Natural killer cell (primary cell): Measurements from ENCODE around the gene CR1. TPM values are rescaled to one million over a fixed set of nuclear protein-coding genes. Genes with fewer than 3 reads are reported as not detected.

Source experiments
- ATAC-seq, 3 donors: fragments of 150-1000 bp in 2 of 3; fragments of 200-7000 bp in 1 of 3; cut with Tn5 transposase; 1 replicate in 1 of 3; 2 replicates in 2 of 3; pipeline ENCODE4 v1.10.0; 2021; ENCODE audit warnings: mild to moderate bottlenecking in 2 of 3, moderate library complexity in 2 of 3
- DNase-seq, 2 donors: peaks; one replicate each; pipeline versions ENCODE4 v3.0.0 to v3.0.0-alpha.2; 2013 to 2021; ENCODE audit warnings: mixed read lengths in 1 of 2
- H3K27ac ChIP-seq: one replicate; pipeline ENCODE4 v1.5.1; 2013; ENCODE audit warnings: mild to moderate bottlenecking, low read length
- H3K27me3 ChIP-seq: one replicate; pipeline ENCODE4 v1.6.1; 2013; ENCODE audit warnings: low read length; ENCODE audit not compliant: control insufficient read depth, insufficient read depth
- H3K36me3 ChIP-seq: one replicate; pipeline ENCODE4 v1.6.1; 2013; ENCODE audit warnings: low read length; ENCODE audit not compliant: control insufficient read depth, insufficient read depth
- H3K4me1 ChIP-seq: one replicate; pipeline ENCODE4 v1.6.1; 2013; ENCODE audit warnings: low read length; ENCODE audit not compliant: control insufficient read depth, insufficient read depth
- H3K4me3 ChIP-seq: one replicate; pipeline ENCODE4 v1.5.1; 2013; ENCODE audit warnings: low read length
- H3K9me3 ChIP-seq: one replicate; pipeline ENCODE4 v1.6.1; 2013; ENCODE audit warnings: low read length; ENCODE audit not compliant: control insufficient read depth, insufficient read depth
- H3K27ac Mint-ChIP-seq, 2 donors: one replicate each; pipeline ENCODE4 v1.8.0; 2022; ENCODE audit warnings: mild to moderate bottlenecking in 2 of 2, mixed read lengths in 2 of 2, moderate library complexity in 1 of 2
- H3K27me3 Mint-ChIP-seq, 2 donors: one replicate each; pipeline ENCODE4 v1.8.0; 2022; ENCODE audit warnings: low read depth in 2 of 2, mixed read lengths in 2 of 2
- H3K36me3 Mint-ChIP-seq: one replicate; pipeline ENCODE4 v1.8.0; 2022; ENCODE audit warnings: mixed read lengths
- H3K4me1 Mint-ChIP-seq, 2 donors: one replicate each; pipeline ENCODE4 v1.8.0; 2022; ENCODE audit warnings: mixed read lengths in 2 of 2
- H3K4me3 Mint-ChIP-seq: one replicate; pipeline ENCODE4 v1.8.0; 2022; ENCODE audit warnings: mild to moderate bottlenecking, moderate library complexity, mixed read lengths
- H3K9me3 Mint-ChIP-seq, 2 donors: one replicate each; pipeline ENCODE4 v1.8.0; 2022; ENCODE audit warnings: mixed read lengths in 2 of 2
- WGBS: methylation state at CpG from one replicate; pipeline ENCODE4 v1.1.7; 2013; ENCODE audit warnings: missing lambda C conversion rate; ENCODE audit not compliant: insufficient coverage; 5-methylcytosine and 5-hydroxymethylcytosine counted together
- intact Hi-C: fragments of 100-400 bp; cut with micrococcal nuclease; formaldehyde crosslinking; loops from one replicate; pipeline ENCODE4 v1.14.2; 2022
- total RNA-seq, 4 donors: library from RNA; stranded (reverse); fragments of 120-200 nt in 1 of 4; gene quantifications; one replicate each; pipeline versions ENCODE4 v1.2.3 to v1.2.4, GENCODE V29; 2013 to 2022
- TF ChIP-seq, protein P1 (sequence below): fragments of 200-600 bp; IDR thresholded peaks from one replicate; pipeline ENCODE4 v1.8.0; 2022; ENCODE audit warnings: antibody characterized with exemption

The CR1 gene
- total RNA-seq, 3 donors from 2014 or later (not counting 1 experiment from before 2014, with no cell fraction given) = 1.5 to 39.4 (median 2.6) TPM

- 90% methylated on average over 4 of the region's 5 CpGs for WGBS
- DNase-seq = no peak
These were observed 152.6 kb downstream of the CR1 start for GRCh38 chr1:207648334-207649209.

DNA sequence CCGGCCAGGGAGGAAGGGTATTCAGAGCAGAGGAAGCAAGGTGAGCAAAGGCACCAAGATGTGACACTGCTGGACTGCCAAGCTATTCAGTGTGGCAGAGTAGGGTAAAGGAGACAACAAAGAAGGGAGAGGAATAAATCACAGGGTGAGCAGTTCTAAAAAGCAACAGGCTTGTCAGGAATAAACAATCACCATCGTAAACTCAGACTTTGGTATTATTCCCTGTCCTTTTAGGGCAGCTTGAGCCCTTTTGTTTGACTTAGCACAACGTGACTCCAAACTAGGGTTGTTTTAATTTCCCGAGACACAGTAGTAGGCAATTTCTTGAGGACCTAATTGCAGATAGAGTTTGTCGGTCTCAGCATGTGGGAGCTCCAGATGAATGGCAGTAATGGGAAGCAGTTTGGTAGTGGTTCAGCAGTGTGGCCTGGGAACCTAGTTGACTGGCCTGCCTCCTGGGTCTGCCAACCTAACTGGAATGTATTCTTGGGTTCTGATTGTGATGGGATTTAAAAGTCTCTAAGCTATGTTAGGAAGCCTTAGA is 153.3 kb downstream of the CR1 start:
- no peak overlapping the region for H3K4me3 ChIP-seq
- ATAC-seq (no peak), DNase-seq (no peak)
- no peaks in the 10 kb centered on the region for H3K36me3 ChIP-seq
- no peaks in the 10 kb centered on the region for H3K36me3 Mint-ChIP-seq
- H3K27ac ChIP-seq = no peak overlapping the region
- H3K9me3 Mint-ChIP-seq = no peaks in the 10 kb centered on the region
- peaks cover 7 to 19% of the 10 kb centered on the region in 2 donors for H3K27me3 Mint-ChIP-seq
- H3K9me3 ChIP-seq = no peaks in the 10 kb centered on the region
- intact Hi-C loops = no loop called here
- H3K4me1 Mint-ChIP-seq = peaks cover 9 to 11% of the 10 kb centered on the region in 2 donors
- H3K27ac Mint-ChIP-seq = no peak overlapping the region
- WGBS = 94% methylated on average over 5 of the region's 5 CpGs
- TF ChIP-seq, protein P1, sequence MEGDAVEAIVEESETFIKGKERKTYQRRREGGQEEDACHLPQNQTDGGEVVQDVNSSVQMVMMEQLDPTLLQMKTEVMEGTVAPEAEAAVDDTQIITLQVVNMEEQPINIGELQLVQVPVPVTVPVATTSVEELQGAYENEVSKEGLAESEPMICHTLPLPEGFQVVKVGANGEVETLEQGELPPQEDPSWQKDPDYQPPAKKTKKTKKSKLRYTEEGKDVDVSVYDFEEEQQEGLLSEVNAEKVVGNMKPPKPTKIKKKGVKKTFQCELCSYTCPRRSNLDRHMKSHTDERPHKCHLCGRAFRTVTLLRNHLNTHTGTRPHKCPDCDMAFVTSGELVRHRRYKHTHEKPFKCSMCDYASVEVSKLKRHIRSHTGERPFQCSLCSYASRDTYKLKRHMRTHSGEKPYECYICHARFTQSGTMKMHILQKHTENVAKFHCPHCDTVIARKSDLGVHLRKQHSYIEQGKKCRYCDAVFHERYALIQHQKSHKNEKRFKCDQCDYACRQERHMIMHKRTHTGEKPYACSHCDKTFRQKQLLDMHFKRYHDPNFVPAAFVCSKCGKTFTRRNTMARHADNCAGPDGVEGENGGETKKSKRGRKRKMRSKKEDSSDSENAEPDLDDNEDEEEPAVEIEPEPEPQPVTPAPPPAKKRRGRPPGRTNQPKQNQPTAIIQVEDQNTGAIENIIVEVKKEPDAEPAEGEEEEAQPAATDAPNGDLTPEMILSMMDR = no peak
- H3K4me3 Mint-ChIP-seq = no peak overlapping the region
- peaks cover 9% of the 10 kb centered on the region for H3K4me1 ChIP-seq
- no peaks in the 10 kb centered on the region for H3K27me3 ChIP-seq

More at GRCh38 chr1:207648334-207649209, 152.6 kb downstream of the CR1 start:
- Histone ChIP-seq H3K27ac (no peak overlapping the region), H3K36me3 (no peaks in the 10 kb centered on the region), H3K4me1 (peaks cover 9% of the 10 kb centered on the region), H3K27me3 (no peaks in the 10 kb centered on the region), H3K4me3 (no peak overlapping the region), H3K9me3 (no peaks in the 10 kb centered on the region)
- Mint-ChIP-seq H3K4me1 (peaks cover 12 to 16% of the 10 kb centered on the region in 2 donors), H3K4me3 (no peak overlapping the region), H3K27ac (no peak overlapping the region), H3K36me3 (no peaks in the 10 kb centered on the region), H3K27me3 (peaks cover 10 to 19% of the 10 kb centered on the region in 2 donors), H3K9me3 (no peaks in the 10 kb centered on the region)
- intact Hi-C loops = no loop called here
- TF ChIP-seq, protein P1 = no peak
- no peak for ATAC-seq

DNA sequence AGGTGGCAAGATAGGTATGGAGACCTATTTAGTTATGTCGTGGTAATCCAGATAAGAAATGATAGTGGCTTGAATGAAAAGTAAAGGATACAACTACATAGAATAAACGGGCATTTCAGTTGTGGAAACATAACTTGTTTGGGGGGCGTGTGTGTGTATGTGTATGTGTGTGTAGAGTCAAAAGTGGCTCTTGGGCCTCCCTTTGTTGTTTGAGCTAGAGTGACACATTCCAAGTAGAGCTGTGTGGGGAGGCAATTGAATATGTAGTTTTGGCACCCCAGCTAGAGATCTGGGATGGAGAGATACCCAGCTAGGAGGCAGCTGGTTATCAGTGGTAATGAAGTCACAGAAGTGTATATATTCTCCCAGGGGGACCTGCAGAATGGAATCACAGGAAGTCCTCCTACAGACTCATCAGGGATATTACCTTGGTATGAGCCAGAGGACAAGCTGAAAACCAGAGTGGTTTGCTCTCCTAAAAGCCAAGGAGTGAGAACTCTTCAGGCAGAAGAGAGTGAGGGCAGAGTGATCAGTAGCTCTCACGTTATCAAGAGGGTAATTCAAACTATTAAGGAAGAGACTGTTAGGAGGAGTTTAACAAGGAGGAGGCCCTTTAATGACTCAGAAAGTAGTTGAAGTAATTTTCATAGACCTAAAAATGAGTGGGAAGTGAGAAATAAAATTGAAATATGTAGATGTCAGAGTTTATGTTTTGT is 154.1 kb downstream of the CR1 start:
- peaks cover 4 to 19% of the 10 kb centered on the region in 2 donors for H3K27me3 Mint-ChIP-seq
- ATAC-seq = no peak
- 90% methylated on average over 4 of the region's 4 CpGs for WGBS

More for the DNA sequence above, 154.1 kb downstream of the CR1 start:
- DNase-seq = no peak
- Histone ChIP-seq H3K27me3 (no peaks in the 10 kb centered on the region), H3K27ac (no peak overlapping the region), H3K9me3 (no peaks in the 10 kb centered on the region), H3K36me3 (no peaks in the 10 kb centered on the region), H3K4me1 (peaks cover 5% of the 10 kb centered on the region), H3K4me3 (no peak overlapping the region)
- intact Hi-C loops = loop anchor here (10.0 kb wide), 1 partner anchor 145 kb away; no protein-coding TSS in a partner anchor
- H3K27ac Mint-ChIP-seq = no peak overlapping the region
- TF ChIP-seq, protein P1 = no peak
- H3K36me3 Mint-ChIP-seq = no peaks in the 10 kb centered on the region
- H3K9me3 Mint-ChIP-seq = no peaks in the 10 kb centered on the region
- H3K4me3 Mint-ChIP-seq = no peak overlapping the region
- H3K4me1 Mint-ChIP-seq = peaks cover 3% of the 10 kb centered on the region in 2 donors
